Activated naive CD8-positive, alpha-beta T cell treated with anti-CD3 and anti-CD28 coated beads, Interleukin-2, amount 10 ng/mL, durations not matched to agents 7 days and 5 days (primary cell): ENCODE results near the gene MTPN. TPM values are rescaled to one million over a fixed set of nuclear protein-coding genes. Genes with fewer than 3 reads are reported as not detected.
A peak's percentile ranks its signal among the peaks of the same experiment; 100 is the strongest.

ENCODE experiments used
- ATAC-seq: fragments of 150-1000 bp; cut with Tn5 transposase; one replicate; pipeline ENCODE4 v1.10.0; 2021; ENCODE audit warnings: low read depth, moderate library complexity
- POLR2A ChIA-PET: fragments of 350-600 bp; sonication (Branson Sonifier 250); formaldehyde crosslinking; loops from one replicate; lab custom pipeline; 2021; ENCODE audit warnings: antibody characterized with exemption; lab: Charles Lee
- DNase-seq: peaks from one replicate; pipeline ENCODE4 v3.0.0; 2021
- H3K27ac Mint-ChIP-seq: one replicate; pipeline ENCODE4 v1.8.0; 2022; ENCODE audit warnings: mild to moderate bottlenecking, mixed read lengths
- H3K27me3 Mint-ChIP-seq: one replicate; pipeline ENCODE4 v1.8.0; 2022; ENCODE audit warnings: mild to moderate bottlenecking, moderate library complexity, mixed read lengths
- H3K36me3 Mint-ChIP-seq: one replicate; pipeline ENCODE4 v1.8.0; 2021; ENCODE audit warnings: mild to moderate bottlenecking, mixed read lengths
- H3K4me1 Mint-ChIP-seq: one replicate; pipeline ENCODE4 v1.8.0; 2021; ENCODE audit warnings: mixed read lengths
- H3K4me3 Mint-ChIP-seq: one replicate; pipeline ENCODE4 v1.8.0; 2022; ENCODE audit warnings: mild to moderate bottlenecking, moderate library complexity, mixed read lengths
- H3K9me3 Mint-ChIP-seq: one replicate; pipeline ENCODE4 v1.8.0; 2021; ENCODE audit warnings: mixed read lengths
- total RNA-seq, 2 experiments: library from RNA; stranded (reverse); gene quantifications; one replicate each; pipeline ENCODE4 v1.2.3, GENCODE V29; 2021

The MTPN gene, protein sequence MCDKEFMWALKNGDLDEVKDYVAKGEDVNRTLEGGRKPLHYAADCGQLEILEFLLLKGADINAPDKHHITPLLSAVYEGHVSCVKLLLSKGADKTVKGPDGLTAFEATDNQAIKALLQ
- total RNA-seq = 100 to 1,000 TPM; 120 to 127 TPM

DNA sequence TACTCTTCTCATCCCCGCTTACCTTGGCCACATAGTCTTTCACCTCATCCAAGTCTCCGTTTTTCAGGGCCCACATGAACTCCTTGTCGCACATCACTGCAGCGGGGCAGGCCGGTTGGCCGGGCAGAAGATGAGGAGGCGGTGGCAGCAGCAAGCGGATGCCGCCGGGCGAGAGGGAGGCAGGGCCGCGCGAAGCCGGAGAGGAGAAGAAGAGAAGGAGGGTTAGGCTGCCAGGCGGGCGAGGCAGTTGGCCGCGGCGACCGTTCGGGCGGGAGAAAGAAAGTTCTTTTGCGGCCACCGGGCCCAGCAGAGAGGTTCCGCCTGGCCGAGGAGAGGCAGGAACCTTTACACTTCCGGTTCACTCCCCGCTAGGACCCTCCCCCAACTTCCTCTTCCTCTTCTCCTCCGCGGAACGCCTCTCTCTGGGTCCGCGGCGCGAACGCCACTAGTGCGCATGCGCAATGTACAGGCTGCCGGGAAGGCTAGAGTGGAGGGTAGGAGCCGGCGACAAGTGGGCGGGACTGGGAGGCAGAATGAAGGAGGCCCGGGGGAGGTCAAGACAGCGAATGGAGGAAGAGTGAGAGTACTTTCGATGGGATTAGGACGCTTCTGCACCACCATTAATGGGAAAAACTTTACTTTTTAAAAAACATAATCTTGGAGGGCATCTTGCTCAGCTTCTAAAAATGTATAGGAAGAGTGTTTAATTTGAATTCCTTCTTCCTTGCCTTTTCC lies at the start of gene MTPN:
MTPN (minus strand) TSS at position 353 of the 735 bp plus-strand sequence; CDS start at position 94, 259 bp downstream.
- Mint-ChIP-seq H3K36me3 (peaks cover 12% of the 10 kb centered on the region), H3K27me3 (no peaks in the 10 kb centered on the region), H3K4me3 (peak within 1 kb of the TSS; percentile 96), H3K9me3 (no peaks in the 10 kb centered on the region), H3K4me1 (peaks cover 59% of the 10 kb centered on the region), H3K27ac (peak within 1 kb of the TSS; percentile 94)
- DNase-seq (peak; percentile 95), ATAC-seq (peak; percentile 86)
- POLR2A ChIA-PET = no interaction called here

DNA sequence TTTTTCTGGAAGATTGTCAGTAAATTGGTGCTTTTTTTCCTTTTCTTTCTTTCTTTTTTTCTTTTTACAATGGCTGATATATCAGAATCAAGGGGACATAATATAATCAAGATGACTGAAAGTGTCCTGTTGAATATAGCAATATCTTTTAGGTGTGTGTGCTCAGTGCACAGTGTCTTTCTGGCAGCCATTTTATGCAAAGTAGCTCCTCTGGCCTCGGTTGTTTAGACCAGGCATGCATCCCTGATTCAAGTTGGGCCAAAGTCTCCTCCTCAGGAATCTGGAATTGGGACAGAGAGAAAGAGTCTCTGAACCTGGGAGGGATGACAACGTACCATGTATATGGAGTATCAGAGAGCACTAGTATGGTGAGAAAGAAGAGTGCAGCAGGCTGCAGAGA lies 49.0 kb upstream of the MTPN start:
- POLR2A ChIA-PET = no interaction called here
- Mint-ChIP-seq H3K27me3 (no peaks in the 10 kb centered on the region), H3K4me3 (no peak overlapping the region), H3K9me3 (no peaks in the 10 kb centered on the region), H3K36me3 (peaks cover 4% of the 10 kb centered on the region), H3K27ac (no peak overlapping the region), H3K4me1 (no peaks in the 10 kb centered on the region)
- ATAC-seq (no peak), DNase-seq (no peak)

DNA sequence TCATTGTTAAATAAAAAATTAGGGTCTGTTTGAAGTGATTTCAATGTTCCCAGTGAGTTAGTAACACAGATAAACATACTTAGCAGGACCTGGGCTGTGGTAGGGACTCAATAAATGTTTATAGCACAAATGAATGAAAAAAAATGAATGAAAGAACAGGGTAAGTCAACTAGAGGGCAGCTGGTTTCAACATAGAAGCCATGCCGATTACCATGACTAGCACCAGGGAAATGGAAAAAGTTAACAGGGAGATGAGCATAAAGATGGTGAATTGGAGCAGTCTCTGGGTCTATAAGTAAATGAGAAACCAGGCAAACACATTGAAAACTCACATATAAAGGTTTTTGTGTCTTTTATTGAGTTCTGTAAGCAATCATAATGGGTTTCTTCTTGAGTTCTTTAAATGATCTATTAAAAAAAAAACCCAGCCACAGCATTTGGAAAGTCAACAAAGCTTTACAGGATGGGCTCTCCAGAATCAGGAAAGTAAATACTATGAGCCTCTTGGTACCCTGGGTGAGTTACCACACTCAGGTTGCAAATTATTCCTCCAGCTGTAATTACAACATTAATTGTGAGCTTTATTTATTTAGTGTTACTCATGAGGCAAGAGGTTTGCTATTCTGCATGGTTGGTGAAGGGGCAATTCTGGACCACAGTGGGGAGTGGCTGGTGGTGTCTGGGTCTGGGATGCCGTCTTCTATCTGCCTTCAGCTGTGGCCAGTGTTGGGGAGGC lies 46.1 kb upstream of the MTPN start:
- H3K36me3 Mint-ChIP-seq = peaks cover 2% of the 10 kb centered on the region
- ATAC-seq = no peak
- no peak overlapping the region for H3K4me3 Mint-ChIP-seq
- peaks cover 2% of the 10 kb centered on the region for H3K27me3 Mint-ChIP-seq
- H3K27ac Mint-ChIP-seq = no peak overlapping the region
- no peaks in the 10 kb centered on the region for H3K4me1 Mint-ChIP-seq
- no peak for DNase-seq
- POLR2A ChIA-PET = no interaction called here
- peaks cover 3% of the 10 kb centered on the region for H3K9me3 Mint-ChIP-seq

DNA sequence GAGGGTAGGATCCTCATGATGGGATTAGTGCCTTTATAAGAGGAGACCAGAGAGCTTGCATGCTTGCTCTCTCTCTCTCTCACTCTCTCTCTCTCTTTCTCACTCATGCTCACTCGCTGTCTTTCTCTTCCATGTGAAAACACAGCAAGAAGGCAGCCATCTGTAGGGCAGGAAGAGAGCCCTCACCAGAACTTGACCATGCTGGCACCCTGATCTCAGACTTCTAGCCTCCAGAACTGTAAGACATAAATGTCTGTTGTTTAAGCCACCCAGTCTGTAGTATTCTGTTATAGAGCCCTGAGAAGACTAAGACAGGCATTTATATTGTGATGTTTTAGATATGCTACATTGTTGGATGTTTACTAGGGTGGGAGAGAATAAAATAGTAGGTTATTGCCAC lies 43.4 kb upstream of the MTPN start:
- no peak for ATAC-seq
- Mint-ChIP-seq H3K4me1 (no peaks in the 10 kb centered on the region), H3K4me3 (no peak overlapping the region), H3K27me3 (peaks cover 2% of the 10 kb centered on the region), H3K27ac (no peak overlapping the region), H3K36me3 (no peaks in the 10 kb centered on the region), H3K9me3 (peaks cover 3% of the 10 kb centered on the region)
- POLR2A ChIA-PET = no interaction called here
- no peak for DNase-seq

DNA sequence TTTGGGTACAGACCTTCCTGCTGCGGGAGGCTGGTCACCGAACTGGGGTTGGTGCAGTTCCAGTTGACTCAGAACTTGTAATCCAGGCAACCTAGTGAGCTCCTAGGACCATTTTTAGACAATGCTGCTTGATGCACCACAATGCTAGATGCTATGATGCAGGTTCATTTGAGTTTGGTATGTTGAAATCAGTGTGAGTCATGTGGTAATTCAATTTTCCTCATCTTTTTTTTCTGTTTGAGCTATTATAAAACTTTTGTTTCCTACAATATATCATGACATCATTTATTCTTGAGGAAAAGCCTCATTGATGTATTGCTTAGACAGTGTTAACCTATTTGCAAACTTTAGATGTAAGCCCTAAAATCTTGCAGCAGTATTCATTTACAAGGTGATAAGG lies 40.9 kb upstream of the MTPN start:
- POLR2A ChIA-PET = no interaction called here
- DNase-seq (no peak), ATAC-seq (no peak)
- Mint-ChIP-seq H3K27me3 (peaks cover 7% of the 10 kb centered on the region), H3K9me3 (peaks cover 3% of the 10 kb centered on the region), H3K36me3 (no peaks in the 10 kb centered on the region), H3K4me3 (no peak overlapping the region), H3K4me1 (no peaks in the 10 kb centered on the region), H3K27ac (no peak overlapping the region)

DNA sequence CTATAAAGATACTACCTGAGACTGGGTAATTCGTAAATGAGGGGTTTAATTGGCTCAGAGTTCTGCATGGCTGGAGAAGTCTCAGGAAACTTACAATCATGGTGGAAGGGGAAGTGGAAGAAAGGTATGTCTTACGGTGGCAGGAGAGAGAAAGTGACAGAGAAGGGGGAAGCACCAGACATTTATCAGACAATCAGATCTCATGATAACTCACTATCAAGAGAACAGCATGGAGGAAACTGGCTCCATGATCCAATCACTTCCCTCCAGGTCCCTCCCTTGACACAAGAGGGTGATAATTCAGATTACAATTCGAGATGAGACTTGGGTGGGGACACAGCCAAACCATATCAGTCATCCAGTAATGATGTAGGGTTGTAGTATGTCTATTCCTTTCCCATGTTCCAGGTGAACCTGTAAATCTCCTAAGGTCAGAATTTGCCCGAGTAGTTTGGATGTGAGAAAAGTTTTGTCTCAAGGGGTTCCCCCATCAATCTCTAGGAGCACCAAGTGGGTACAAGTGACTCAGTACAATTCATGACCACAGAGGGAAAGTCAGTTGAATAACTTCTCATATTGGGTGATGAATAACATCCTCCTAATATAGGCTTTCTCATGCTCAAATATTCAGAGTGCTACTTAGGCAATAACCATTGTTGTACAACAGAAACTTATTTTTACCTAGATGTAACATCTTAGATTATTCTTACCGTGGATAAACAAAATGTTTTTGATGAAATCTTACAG lies 39.7 kb upstream of the MTPN start:
- Mint-ChIP-seq H3K4me3 (no peak overlapping the region), H3K27me3 (peaks cover 16% of the 10 kb centered on the region), H3K4me1 (peaks cover 4% of the 10 kb centered on the region), H3K36me3 (no peaks in the 10 kb centered on the region), H3K9me3 (peaks cover 3% of the 10 kb centered on the region), H3K27ac (no peak overlapping the region)
- POLR2A ChIA-PET = no interaction called here
- DNase-seq (no peak), ATAC-seq (no peak)

DNA sequence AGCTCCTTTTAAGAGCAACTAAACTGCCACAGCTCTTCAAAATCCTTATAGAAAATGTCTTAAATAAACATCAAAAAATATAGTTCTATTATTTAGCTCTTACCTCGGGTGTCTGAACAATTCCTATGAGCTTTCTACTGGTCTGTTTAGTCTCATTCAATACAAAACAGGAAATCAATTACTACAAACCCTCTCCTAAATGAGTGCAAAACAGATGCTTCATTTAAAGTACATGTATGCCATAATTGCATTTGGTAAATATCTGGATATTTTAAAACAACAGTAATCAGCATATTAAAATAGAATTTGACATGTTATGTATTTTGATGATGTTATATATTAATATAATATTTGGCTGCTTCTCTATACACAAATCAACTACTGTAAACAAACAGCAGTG lies 38.5 kb upstream of the MTPN start:
- Mint-ChIP-seq H3K9me3 (peaks cover 3% of the 10 kb centered on the region), H3K27me3 (peaks cover 26% of the 10 kb centered on the region), H3K4me3 (no peak overlapping the region), H3K36me3 (no peaks in the 10 kb centered on the region), H3K4me1 (peaks cover 4% of the 10 kb centered on the region), H3K27ac (no peak overlapping the region)
- no peak for DNase-seq
- POLR2A ChIA-PET = no interaction called here
- no peak for ATAC-seq

DNA sequence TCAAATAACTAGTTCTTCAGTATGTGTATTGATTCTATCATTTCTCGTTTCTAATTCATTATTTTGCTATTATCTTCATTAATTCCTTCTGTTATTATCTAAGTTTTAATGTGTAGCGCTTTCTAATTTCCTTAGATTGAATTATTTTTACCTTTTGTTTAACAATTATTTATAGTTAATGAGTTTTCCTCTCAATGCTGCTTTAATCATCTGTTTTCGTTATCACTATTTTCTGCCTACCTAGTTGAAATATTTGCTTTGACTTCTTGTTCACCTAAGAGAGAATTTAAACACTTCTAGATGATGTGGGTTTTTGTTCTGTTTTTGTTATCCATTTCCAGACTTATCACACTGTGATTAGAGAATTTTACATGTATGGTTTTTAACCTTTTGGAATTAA lies 37.5 kb upstream of the MTPN start:
- Mint-ChIP-seq H3K9me3 (peaks cover 3% of the 10 kb centered on the region), H3K27ac (no peak overlapping the region), H3K4me1 (peaks cover 4% of the 10 kb centered on the region), H3K36me3 (no peaks in the 10 kb centered on the region), H3K4me3 (no peak overlapping the region), H3K27me3 (peaks cover 26% of the 10 kb centered on the region)
- DNase-seq (no peak), ATAC-seq (no peak)
- POLR2A ChIA-PET = no interaction called here

DNA sequence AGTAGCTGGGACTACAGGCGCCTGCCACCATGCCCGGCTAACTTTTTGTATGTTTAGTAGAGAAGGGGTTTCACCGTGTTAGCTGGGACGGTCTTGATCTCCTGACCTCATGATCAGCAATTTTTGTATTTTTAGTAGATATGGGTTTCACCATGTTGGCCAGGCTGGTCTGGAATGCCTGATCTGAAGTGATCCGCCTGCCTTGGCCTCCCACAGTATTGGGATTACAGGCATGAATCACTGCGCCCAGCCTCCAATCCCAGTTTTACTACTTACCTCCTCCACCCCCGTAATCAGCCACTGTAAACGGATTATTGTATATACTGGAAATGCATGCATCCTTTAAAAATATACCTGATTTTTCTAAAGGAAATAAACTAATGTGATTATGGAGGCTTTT lies 35.1 kb upstream of the MTPN start:
- H3K4me3 Mint-ChIP-seq = peak overlapping the region; percentile 88

DNA sequence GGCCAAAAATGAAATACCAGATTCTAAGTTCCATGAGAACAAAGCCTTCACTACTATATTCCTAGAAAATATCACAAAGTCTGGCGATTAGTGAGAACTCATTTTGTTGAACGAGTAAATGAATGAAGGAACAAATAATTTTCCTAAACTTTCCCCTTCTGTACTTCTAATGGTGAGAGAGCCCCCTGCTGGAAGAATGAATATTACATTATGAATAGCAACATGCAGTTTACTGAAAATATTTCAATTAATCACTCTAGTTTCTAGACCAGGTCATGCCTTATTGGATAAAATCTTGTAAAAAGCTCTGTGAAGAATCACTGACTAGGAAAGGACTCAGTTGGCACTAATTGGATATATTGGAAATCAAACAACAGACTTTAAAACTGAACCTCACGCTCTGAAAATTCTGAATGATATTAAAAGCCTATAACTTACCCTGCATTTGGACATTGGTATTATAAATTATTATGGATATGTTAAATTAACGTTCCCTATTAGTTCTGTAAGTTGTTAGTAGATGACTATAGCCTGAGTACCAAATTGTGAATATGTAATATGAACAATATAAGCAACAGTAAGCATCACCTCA lies 32.4 kb upstream of the MTPN start:
- no peak overlapping the region for H3K4me3 Mint-ChIP-seq
- H3K27ac Mint-ChIP-seq = no peak overlapping the region
- POLR2A ChIA-PET = no interaction called here
- ATAC-seq (no peak), DNase-seq (no peak)
- no peaks in the 10 kb centered on the region for H3K36me3 Mint-ChIP-seq
- H3K27me3 Mint-ChIP-seq = peaks cover 20% of the 10 kb centered on the region
- peaks cover 7% of the 10 kb centered on the region for H3K4me1 Mint-ChIP-seq
- H3K9me3 Mint-ChIP-seq = no peaks in the 10 kb centered on the region

More for the DNA sequence above, 35.1 kb upstream of the MTPN start:
- ATAC-seq (no peak), DNase-seq (no peak)
- Mint-ChIP-seq H3K36me3 (no peaks in the 10 kb centered on the region), H3K4me1 (peaks cover 7% of the 10 kb centered on the region), H3K9me3 (no peaks in the 10 kb centered on the region), H3K27me3 (peaks cover 24% of the 10 kb centered on the region), H3K27ac (no peak overlapping the region)
- POLR2A ChIA-PET = no interaction called here

DNA sequence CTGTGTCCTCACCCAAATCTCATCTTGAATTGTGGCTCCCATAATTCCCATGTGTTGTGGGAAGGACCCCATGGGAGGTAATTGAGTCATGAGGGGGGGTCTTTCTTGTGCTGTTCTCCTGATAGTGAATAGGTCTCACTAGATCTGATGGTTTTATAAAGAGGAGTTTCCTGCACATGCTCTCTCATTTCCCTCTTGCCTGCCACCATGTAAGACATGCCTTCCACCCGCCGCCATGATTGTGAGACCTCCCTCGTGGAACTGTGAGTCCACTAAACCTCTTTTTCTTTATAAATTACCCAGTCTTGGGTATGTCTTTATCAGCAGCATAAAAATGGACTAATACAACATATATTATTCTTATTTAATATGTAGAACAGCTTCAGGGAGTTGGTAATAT lies 29.0 kb upstream of the MTPN start:
- H3K4me1 Mint-ChIP-seq = peaks cover 3% of the 10 kb centered on the region
- H3K4me3 Mint-ChIP-seq = no peak overlapping the region
- ATAC-seq (no peak), DNase-seq (no peak)
- POLR2A ChIA-PET = no interaction called here
- H3K36me3 Mint-ChIP-seq = no peaks in the 10 kb centered on the region
- no peak overlapping the region for H3K27ac Mint-ChIP-seq
- no peaks in the 10 kb centered on the region for H3K9me3 Mint-ChIP-seq
- peaks cover 6% of the 10 kb centered on the region for H3K27me3 Mint-ChIP-seq

DNA sequence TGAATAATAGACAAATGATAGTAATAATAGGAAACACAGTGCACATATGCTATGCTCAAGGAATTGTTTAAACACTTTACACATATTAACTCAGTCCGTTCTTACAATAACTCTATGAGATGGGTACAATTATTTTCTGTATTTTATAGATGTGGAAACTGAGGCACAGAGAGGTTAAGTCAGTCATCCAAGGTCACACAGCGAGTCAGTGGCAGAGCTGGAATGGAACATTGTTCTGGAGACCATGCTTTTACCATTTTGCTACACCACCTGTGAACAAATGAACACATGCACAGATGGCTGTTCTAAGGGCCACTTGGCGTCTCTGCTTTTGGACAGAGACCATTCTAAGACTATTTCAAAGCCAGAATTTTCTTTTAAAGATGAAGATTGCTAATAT lies 26.9 kb upstream of the MTPN start:
- no peak for ATAC-seq
- no peak for DNase-seq
- Mint-ChIP-seq H3K36me3 (no peaks in the 10 kb centered on the region), H3K9me3 (no peaks in the 10 kb centered on the region), H3K27me3 (no peaks in the 10 kb centered on the region), H3K4me1 (no peaks in the 10 kb centered on the region), H3K4me3 (no peak overlapping the region), H3K27ac (no peak overlapping the region)
- POLR2A ChIA-PET = no interaction called here

DNA sequence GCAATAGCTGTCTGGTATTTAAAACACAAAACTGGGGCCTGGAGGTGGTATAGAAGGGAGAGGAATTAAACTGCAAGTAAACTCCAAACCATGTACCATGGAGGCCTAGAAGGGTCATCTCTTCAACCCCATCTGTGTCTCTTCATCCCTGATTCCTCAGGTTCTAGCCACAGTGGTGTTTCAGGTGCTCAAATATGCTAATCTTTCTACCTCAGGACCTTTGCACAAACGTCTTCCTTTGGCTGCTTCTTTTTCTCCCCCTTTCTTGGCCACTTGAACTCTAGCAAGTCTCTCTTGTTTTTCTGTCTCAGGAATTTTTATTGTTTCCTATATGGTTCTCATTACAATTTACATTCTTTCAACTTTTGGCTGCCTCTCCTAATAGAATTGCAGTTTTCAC lies 25.6 kb upstream of the MTPN start:
- no peaks in the 10 kb centered on the region for H3K9me3 Mint-ChIP-seq
- H3K4me1 Mint-ChIP-seq = no peaks in the 10 kb centered on the region
- POLR2A ChIA-PET = no interaction called here

More for the DNA sequence above, 25.6 kb upstream of the MTPN start:
- Mint-ChIP-seq H3K27ac (no peak overlapping the region), H3K27me3 (no peaks in the 10 kb centered on the region), H3K4me3 (no peak overlapping the region), H3K36me3 (no peaks in the 10 kb centered on the region)
- no peak for ATAC-seq
- no peak for DNase-seq
